HPDE6-E6E7 (cell line): Measurements from ENCODE around the gene PAX2.
"Not testable (repeated sequence)": the region's sequence is repeated elsewhere in the genome, so short reads cannot be mapped to it uniquely, and the experiment has no call there.

Experiments
- DNase-seq: peaks from one replicate; pipeline ENCODE4 v3.0.0; 2011; ENCODE audit warnings: missing footprints; ENCODE audit errors: extremely low spot score

The PAX2 gene

GRCh38 chr10:100744987-100745881, at the start of gene PAX2:
Gene PAX2 (plus strand): TSS chr10:100745582. CDS start chr10:100746261, 679 bp downstream.
- no peak for DNase-seq

DNA sequence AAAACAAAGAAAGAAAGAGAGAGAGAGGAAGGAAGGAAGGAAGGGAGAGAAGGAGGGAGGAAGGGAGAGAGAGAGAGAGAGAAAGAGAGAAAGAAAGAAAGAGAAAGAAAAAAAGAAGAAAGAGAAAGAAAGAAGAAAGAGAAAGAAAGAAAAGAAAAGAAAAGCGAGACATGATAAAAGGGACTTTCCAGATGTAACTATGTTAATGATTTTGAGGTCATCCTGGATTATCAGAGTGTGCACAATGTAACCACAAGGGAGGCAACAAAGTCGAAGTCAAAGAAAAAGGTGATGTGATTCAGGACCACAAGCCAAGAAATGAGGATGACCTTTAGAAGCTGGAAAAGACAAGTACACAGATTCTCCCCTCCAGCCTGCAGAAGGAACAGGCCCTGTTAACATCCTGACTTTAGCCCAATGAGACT, 48.9 kb upstream of the PAX2 start:
- no peak for DNase-seq

DNA sequence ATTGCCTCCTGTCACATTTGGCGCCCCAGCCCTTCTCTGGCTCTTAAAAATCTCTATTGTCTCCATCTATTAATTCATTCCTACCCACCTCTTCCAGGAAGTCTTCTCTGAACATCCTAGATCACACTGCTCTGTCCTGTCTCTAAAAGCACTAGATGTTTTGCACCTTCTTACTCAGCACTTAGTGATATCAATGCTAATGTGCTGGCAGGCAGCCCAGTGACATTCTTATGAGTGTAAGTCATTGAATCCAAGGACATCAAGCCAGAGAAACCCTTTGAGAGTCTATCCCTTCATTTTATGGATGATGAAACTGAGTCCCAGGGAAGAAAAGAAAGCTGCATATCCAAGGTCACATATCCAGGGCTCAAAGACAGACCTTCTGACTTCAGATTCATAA, 48.3 kb upstream of the PAX2 start:
- DNase-seq = no peak

GRCh38 chr10:100697631-100698030, 47.8 kb upstream of the PAX2 start:
- DNase-seq = no peak

DNA sequence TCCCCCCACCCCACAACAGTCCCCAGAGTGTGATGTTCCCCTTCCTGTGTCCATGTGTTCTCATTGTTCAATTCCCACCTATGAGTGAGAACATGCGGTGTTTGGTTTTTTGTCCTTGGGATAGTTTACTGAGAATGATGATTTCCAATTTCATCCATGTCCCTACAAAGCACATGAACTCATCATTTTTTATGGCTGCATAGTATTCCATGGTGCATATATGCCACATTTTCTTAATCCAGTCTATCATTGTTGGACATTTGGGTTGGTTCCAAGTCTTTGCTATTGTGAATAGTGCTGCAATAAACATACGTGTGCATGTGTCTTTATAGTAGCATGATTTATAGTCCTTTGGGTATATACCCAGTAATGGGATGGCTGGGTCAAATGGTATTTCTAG, 43.7 kb upstream of the PAX2 start:
- DNase-seq = not testable (repeated sequence)

DNA sequence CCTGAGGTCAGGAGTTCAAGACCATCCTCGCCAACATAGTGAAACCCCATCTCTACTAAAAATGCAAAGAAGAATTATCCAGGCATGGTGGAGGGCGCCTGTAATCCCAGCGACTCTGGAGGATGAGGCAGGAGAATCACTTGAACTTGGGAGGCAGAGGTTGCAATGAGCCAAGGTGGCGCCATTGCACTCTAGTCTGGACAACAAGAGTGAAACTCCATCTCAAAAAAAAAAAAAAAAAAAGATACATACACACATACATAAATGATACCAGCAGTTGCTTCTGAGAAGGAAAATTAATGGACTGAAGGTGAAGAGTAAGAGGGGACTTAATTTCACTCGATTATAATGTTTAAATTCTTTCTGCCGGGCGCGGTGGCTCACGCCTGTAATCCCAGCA, 40.2 kb upstream of the PAX2 start:
- DNase-seq = no peak

GRCh38 chr10:100707261-100707848, 38.0 kb upstream of the PAX2 start:
- DNase-seq = no peak

GRCh38 chr10:100709146-100710082, 36.0 kb upstream of the PAX2 start:
- no peak for DNase-seq

DNA sequence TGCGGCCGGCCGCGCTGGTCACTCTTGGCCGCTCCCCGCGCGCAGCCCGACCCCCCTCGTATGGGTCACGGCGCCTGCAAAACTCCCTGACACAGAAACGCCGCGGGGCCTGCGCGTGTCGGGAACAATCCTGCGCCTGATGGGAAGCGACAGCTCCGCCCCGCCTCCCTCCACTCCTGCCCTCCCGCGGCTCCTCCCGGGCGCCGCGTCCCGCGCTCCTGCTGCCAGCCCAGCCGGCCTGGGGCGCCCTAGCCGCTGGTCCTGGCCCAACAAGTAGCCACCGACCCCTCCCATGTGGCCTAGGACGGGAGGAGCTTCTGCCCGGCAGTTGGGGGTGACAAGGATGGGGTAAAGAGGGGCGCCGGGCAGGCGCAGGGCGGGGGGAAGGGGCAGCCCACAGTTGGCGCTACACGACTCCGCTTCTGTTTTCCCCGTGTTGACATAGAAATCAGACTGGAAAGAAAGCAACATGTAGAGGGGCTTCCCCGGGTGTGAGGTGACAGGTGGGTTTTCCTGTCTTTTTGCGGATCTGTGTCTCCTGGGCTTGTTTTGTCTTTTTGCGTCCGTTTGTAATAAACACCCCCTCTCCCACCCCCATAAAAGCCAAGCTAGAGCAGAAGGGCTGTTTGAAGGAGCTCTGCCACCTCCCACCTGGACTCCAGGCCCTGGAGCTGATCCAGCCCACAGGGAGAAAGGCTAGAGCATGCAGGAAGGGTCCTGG, 35.1 kb upstream of the PAX2 start:
- DNase-seq = no peak

DNA sequence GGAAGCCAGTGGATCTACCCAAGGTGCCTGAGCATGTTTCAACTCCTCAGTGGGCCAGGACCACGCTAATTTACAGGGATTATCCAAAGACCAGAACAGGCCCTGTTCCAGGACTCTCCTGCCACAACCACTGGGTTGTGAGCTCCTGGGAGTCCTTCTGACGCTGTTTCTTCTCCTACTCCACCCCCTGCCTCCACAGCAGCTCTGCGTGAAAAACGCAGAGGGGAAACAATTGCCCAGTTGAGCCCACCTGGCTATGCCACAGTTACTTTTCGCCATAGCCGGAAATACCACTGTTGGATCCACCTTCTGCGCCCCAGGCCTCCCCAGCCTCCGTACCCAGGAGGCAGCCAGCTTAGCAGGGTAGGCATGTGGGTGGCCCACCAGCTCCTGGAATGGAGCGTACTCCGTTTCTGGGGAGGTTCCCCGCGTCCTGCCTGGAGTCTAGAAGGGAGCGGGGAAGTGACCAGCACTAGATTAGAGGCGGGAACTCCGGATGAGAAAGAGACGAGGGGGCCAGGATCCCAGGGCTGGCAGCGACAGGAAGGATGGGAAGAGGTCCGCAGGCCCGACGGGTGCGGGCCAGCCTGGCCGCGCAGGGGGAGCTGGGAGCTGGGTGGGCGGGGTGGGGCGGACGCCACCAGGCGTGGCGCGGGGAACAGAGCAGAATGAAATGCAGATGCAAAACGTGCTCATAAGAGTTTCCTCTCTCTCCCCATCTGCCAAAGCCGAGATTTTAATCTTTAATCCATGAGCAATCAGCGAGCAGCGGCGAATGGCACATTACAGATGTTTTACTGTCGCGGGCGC, 32.1 kb upstream of the PAX2 start:
- DNase-seq = no peak

GRCh38 chr10:100713859-100714565, 31.4 kb upstream of the PAX2 start:
- DNase-seq = no peak

DNA sequence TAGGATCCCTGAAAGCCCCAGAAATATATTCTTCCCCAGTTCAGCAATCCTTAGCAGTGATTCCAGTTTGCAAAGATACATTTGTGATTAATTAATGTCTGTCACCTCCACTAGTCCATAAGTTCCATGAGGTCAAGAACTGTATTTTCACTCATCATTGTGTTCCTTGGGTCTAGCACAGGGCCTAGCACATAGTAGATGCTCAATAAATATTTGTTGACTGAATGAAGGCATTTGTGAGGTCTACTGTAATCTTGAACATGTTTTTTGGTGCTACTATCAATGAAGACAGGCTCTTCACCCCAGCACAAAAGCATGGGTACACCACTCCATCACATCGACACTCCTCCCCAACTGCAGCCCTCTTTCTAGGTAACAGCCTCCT, 30.8 kb upstream of the PAX2 start:
- no peak for DNase-seq

DNA sequence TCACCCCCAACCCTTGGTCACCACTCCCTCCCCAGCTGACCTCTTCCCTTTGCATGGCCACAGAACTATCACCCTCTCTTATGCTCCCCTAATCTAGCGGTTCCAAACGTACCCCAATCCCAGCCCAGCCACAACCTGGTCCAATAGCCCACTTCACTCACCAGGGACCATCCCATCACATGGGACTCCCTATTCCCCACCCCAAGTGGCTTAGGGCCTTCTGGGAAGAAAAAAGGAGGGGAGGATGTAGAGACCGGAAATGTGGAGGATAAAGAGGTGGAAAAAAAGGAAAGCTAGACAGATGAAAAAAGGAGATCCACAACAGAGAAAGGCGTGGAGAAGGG, 30.3 kb upstream of the PAX2 start:
- no peak for DNase-seq

DNA sequence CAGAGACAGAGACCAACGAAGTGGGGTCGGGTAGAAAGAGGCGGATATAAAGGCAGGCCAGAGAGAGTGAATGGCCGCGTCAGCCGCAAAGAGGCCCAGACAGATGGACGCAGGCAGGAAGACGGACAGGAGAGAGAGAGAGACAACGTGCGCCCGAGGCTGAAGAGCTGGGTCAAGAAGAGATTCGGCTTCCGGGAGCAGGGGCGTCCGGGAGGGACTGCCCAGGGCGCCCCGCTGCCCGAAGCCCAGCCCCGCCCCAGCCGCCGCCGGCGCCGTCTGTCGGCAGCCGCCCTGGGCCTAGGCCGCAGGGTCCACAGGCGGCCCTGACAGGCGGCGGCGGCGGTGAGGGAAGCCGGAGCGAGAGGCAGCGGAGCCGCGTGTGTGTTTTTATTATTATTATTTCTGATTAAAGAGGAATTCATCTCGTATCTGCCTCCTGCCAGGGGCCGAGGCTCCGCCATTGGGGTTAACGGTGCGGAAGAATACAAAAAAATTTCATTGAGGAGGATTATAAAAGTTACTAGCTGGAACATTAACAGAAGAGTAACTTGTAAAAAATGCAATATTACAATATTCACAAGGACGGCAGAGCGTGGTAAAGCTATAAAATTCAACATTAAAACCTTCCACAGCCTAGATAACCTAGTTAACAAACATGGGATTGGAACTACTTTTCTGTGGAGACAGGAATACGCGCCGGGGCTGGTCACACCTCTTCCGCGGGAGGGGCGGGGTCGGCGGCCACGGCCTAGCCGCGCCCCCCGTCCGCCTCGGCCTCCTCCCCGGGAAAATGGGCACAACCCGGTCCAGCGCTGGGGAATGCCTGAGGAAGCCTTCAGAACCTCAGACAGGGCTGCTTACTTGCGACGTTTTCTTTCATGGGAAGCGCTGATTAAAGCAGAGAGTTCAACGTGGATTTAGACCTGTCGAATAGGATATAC, 29.7 kb upstream of the PAX2 start:
- DNase-seq = no peak

GRCh38 chr10:100717166-100717565, 28.2 kb upstream of the PAX2 start:
- DNase-seq = no peak

- no peak for DNase-seq
Measured at GRCh38 chr10:100718197-100718742, 27.1 kb upstream of the PAX2 start.

DNA sequence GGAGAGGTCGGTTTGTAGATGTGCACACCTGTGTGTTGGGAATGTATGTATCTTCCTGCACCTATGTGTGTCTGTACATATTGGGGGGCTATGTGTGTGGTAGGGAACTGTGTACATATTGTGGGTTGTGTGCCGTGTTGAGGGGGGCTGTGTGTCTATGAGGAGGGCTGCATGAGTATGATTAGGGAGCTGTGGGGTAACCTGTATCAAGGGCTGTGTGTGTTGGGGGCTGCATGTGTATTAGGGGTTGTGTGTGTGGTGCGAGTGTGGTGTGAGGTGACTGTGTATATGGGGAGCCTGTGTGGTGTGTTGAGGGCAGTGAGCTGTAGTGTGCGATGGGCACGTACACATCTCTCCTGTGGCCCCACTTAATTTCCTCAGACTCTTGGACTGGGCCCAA, 22.2 kb upstream of the PAX2 start:
- no peak for DNase-seq

GRCh38 chr10:100723770-100724530, 21.4 kb upstream of the PAX2 start:
- no peak for DNase-seq
